RWPE2 (cell line): ENCODE measurements around the gene ECE1.
A peak's percentile ranks its signal among the peaks of the same experiment; 100 is the strongest.
"Not testable (repeated sequence)": the region's sequence is repeated elsewhere in the genome, so short reads cannot be mapped to it uniquely, and the experiment has no call there.

Source experiments
- ATAC-seq: fragments of 200-7000 bp; cut with Tn5 transposase; 3 replicates; pipeline ENCODE4 v1.9.1; 2021; ENCODE audit warnings: low read depth
- DNase-seq: peaks from one replicate; pipeline ENCODE4 v3.0.0-alpha.2; 2020; ENCODE audit warnings: low spot score
- H3K27ac ChIP-seq: fragments of 450-650 bp; 2 replicates; pipeline ENCODE4 v1.5.1; 2017; ENCODE audit warnings: mild to moderate bottlenecking; ENCODE audit not compliant: poor library complexity, severe bottlenecking
- H3K27me3 ChIP-seq: fragments of 250-450 bp; sonication (Bioruptor Pico); 2 replicates; pipeline ENCODE4 v1.5.1; 2021; ENCODE audit warnings: mild to moderate bottlenecking, moderate library complexity; ENCODE audit not compliant: insufficient read depth, poor library complexity, severe bottlenecking
- H3K36me3 ChIP-seq: fragments of 250-450 bp; sonication (Bioruptor Pico); 2 replicates; pipeline ENCODE4 v1.5.1; 2020; ENCODE audit warnings: low read depth, mild to moderate bottlenecking, moderate library complexity
- H3K4me1 ChIP-seq: fragments of 250-450 bp; sonication (Bioruptor Pico); 2 replicates; pipeline ENCODE4 v1.5.1; 2021; ENCODE audit warnings: mild to moderate bottlenecking, moderate library complexity; ENCODE audit not compliant: insufficient read depth, poor library complexity, severe bottlenecking
- H3K4me3 ChIP-seq: fragments of 250-450 bp; sonication (Bioruptor Pico); 2 replicates; pipeline ENCODE4 v1.5.1; 2021; ENCODE audit warnings: mild to moderate bottlenecking, moderate library complexity; ENCODE audit not compliant: severe bottlenecking
- H3K9me3 ChIP-seq: fragments of 250-450 bp; sonication (Bioruptor Pico); 2 replicates; pipeline ENCODE4 v1.5.1; 2021; ENCODE audit warnings: mild to moderate bottlenecking, moderate library complexity; ENCODE audit not compliant: severe bottlenecking
- CTCF ChIP-seq: fragments of 450-650 bp; IDR thresholded peaks from one replicate; pipeline ENCODE4 v1.5.1; 2017; ENCODE audit warnings: mild to moderate bottlenecking, moderate library complexity; ENCODE audit not compliant: poor library complexity, severe bottlenecking

Gene ECE1

DNA sequence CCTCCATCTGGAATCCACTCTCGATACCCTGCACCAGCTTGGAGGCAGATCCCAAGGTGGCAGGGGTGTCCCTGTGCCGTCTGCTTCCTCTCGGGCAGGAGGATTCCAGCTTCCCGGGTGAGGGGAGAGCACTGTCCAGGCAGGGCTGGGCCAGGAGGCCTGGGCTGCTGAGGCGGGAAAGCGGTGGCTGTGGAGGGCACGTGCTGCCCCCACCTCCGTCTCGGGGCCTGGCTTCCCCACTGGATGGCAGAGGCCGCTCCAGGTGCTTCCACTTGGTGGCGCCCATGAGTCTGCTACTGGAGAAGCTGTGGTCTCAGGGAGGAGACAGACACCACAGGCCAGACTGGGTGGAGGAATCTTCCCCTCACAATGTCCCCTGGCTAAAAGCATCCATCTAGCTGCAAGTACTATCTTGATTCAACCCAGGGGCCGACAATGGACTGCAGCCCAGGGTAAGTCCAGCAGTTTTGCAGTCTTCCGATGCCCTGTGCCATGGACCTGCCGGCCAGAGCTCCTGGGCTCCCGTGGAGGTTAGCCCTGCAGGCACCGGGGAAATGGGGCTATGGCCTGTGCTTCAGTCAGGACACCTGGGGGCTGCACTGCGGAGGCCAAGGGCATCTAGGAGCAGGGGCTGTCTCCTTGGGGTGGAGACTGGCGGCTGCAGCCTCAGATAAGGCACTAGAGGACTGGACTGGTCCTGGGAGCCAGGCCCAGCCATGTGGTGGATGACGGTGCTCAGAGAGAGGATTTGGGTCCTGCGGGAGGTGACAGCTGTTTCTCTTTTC lies 72.3 kb downstream of the ECE1 start:
- ATAC-seq (peak; percentile 18; the same call in 2 of the 3 replicates), DNase-seq (no peak)
- Histone ChIP-seq H3K27ac (no peak overlapping the region), H3K4me1 (no peaks in the 10 kb centered on the region), H3K4me3 (no peak overlapping the region), H3K27me3 (no peaks in the 10 kb centered on the region), H3K36me3 (0 out of 2 replicates have a peak, but pooled peaks cover 3% of the 10 kb centered on the region), H3K9me3 (no peaks in the 10 kb centered on the region)
- no peak for TF ChIP-seq CTCF

DNA sequence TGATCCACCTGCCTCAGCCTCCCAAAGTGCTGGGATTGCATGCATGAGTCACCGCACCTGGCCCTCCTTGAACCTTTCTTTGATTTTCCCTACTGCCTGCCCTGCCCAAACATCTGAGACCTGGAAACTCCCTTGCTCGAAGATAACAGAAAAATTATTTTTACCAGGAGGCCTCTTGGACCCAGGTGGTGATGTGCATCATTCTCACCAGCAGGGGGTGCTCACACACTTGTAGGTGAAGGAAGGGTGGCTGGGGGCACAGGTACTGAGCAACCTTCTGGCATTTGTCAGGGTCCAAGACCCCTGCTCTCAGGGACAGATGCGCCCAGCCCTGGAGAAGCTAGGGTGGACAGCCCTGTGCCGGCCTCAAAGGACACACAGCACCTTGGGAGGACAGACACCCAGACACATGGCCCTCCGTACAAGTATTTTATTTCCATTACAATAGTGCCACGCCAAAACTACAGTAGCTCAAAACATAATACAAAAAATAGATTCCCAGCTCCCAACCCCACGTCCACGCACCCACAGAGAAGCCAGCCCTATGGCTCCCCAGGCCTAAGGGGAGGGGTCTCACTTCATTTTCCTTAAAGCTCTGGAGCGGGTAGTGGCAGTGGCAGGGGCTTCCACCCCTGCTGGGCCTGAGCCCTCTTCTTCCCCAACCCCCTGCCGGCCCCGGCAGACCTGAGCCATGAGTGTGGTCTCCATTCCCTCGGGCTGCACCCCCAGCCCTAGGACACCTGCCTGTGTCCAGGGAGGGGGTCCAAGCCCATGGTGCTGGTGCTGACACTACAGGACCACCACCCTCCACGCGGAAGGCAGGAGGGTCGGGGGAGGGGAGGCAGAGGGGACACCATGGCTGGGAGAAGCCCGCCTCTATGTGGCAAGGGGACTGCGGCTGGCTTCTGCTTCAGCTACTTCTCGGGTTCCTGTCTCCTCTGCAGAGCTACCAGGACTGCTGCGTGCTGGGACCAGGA lies 73.1 kb downstream of the ECE1 start:
- no peak for ATAC-seq
- no peak for DNase-seq

DNA sequence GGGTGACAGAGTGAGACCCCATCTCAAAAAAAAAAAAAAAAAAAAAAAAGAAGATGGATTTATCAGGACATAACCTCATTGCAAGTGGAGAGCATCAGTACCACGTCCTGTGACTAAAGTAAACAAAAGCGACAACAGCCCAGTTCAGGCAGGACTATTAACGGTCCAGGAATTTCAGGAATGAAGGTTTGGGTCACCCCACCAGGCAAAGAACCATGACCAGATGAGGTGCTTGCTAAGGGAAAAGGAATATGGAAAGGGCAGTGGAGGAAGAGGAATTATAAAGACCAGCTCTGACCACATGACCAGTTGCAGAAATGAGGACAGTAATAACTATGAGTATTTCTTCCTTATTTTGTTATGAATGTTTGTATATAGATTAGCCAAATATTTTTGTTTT lies 78.1 kb downstream of the ECE1 start:
- Histone ChIP-seq H3K27me3 (no peaks in the 10 kb centered on the region), H3K36me3 (no peaks in the 10 kb centered on the region), H3K9me3 (no peaks in the 10 kb centered on the region), H3K4me3 (no peak overlapping the region), H3K4me1 (no peaks in the 10 kb centered on the region), H3K27ac (no peak overlapping the region)
- TF ChIP-seq CTCF = no peak
- DNase-seq (no peak), ATAC-seq (no peak)

More for the DNA sequence above, 73.1 kb downstream of the ECE1 start:
- Histone ChIP-seq H3K9me3 (no peaks in the 10 kb centered on the region), H3K27me3 (no peaks in the 10 kb centered on the region), H3K27ac (no peak overlapping the region), H3K4me3 (no peak overlapping the region), H3K4me1 (no peaks in the 10 kb centered on the region), H3K36me3 (0 out of 2 replicates have a peak, but pooled peaks cover 3% of the 10 kb centered on the region)
- TF ChIP-seq CTCF = peak; percentile 64

DNA sequence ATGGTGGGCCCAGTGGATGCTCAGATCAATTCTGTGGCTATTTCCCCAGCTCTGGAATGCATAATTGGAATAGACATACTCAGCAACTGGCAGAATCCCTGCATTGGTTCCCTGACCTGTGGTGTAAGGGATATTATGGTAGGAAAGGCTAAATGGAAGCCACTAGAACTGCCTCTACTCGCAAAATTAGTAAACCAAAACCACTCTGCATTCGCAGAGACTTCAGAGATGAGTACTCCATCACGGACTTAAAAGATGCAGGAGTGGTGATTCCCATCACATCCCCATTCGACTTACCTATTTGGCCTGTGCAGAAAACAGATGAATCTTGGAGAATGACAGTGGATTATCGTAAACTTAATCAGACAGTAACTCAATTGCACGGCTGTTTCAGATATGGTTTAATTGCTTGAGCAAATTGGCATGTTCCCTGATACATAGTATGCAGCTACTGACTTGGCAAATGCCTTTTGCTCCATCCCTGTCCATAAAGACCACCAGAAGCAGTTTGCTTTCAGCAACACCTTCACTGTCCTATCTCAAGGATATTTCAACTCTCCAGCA lies 82.0 kb downstream of the ECE1 start:
- H3K36me3 ChIP-seq, H3K4me3 ChIP-seq, ATAC-seq, H3K4me1 ChIP-seq, H3K27me3 ChIP-seq, H3K27ac ChIP-seq, H3K9me3 ChIP-seq, DNase-seq: not testable (repeated sequence)

GRCh38 chr1:21206117-21206516 lies 84.1 kb downstream of the ECE1 start:
- TF ChIP-seq CTCF = no peak
- no peak overlapping the region for H3K4me3 ChIP-seq
- ATAC-seq (peak; percentile 93), DNase-seq (no peak)
- H3K36me3 ChIP-seq = no peaks in the 10 kb centered on the region
- no peaks in the 10 kb centered on the region for H3K27me3 ChIP-seq
- H3K27ac ChIP-seq = no peak overlapping the region
- no peaks in the 10 kb centered on the region for H3K9me3 ChIP-seq
- H3K4me1 ChIP-seq = no peaks in the 10 kb centered on the region
